ENCODE data around the gene SRMS. TPM values are rescaled to one million over a fixed set of nuclear protein-coding genes. Genes with fewer than 3 reads are reported as not detected.

The SRMS gene
- total RNA-seq, 1 donor from 2014 or later = not detected

DNA sequence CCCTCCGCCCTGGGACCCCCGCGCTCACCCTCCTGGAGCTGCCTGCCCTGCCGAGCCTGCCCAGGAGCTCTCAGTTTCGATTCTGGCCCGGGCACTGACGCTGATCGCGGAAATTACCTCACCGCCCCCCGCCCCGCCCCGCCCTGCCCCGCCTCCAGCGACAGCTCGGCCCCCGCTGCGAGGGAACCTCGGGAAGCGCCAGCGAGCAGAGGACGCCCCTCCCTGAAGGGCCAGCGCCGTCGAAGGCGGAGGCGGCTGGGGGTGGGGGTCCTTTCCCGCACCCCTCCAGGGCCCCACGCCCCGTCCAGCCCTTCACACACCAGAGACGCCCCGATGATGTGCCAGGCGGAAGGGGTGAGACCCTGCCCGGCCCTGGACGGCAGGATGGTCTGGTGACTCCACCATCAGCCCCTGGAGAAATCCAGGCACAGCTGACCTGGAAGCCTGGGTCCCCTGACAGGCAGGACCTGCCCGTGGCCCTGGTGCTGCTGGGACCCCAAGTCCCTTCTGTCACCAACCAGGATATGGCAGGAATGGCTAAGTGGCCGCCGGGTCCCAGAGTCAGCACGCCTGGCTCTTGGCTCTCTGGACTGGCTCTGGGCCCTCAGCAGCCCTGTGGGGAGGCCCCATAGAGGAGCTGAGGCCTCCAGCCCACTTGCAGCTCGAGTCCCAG is 26.7 kb upstream of the SRMS start, which contains the start of gene HELZ2:
Gene HELZ2 (minus strand): TSS at position 84 of the 673 bp plus-strand sequence. CDS start 1,854 bp downstream, outside the sequence.
- no peaks in the 10 kb centered on the region for H3K36me3 Mint-ChIP-seq
- Histone ChIP-seq H3K4me1 (no peaks in the 10 kb centered on the region), H3K4me3 (peak within 1 kb of the TSS; percentile 73), H3K36me3 (no peaks in the 10 kb centered on the region), H3K9me3 (ENCODE audit: low read depth) (no peaks in the 10 kb centered on the region), H3K79me2 (ENCODE audit: low read depth) (no peaks in the 10 kb centered on the region), H4K20me1 (ENCODE audit: low read depth) (no peaks in the 10 kb centered on the region), H3K27me3 (peaks cover 9% of the 10 kb centered on the region), H3K27ac (no peak within 1 kb of the TSS), H2AFZ (replicated peaks) (peak within 1 kb of the TSS; percentile 48), H3K9ac (peak within 1 kb of the TSS; percentile 68), H3F3A (ENCODE audit: low read depth) (peaks cover 7% of the 10 kb centered on the region), H3K4me2 (peak within 1 kb of the TSS; percentile 99)
- H3K27me3 Mint-ChIP-seq (ENCODE audit: insufficient read depth, low read depth) = peaks cover 7% of the 10 kb centered on the region
- no peak within 1 kb of the TSS for H3K27ac Mint-ChIP-seq
- TF ChIP-seq EZH2 (IDR thresholded peaks at IDR 0.05) (no peak), EZH2phosphoT487 (IDR thresholded peaks at IDR 0.05) (no peak)
- TF ChIP-seq, protein P1, sequence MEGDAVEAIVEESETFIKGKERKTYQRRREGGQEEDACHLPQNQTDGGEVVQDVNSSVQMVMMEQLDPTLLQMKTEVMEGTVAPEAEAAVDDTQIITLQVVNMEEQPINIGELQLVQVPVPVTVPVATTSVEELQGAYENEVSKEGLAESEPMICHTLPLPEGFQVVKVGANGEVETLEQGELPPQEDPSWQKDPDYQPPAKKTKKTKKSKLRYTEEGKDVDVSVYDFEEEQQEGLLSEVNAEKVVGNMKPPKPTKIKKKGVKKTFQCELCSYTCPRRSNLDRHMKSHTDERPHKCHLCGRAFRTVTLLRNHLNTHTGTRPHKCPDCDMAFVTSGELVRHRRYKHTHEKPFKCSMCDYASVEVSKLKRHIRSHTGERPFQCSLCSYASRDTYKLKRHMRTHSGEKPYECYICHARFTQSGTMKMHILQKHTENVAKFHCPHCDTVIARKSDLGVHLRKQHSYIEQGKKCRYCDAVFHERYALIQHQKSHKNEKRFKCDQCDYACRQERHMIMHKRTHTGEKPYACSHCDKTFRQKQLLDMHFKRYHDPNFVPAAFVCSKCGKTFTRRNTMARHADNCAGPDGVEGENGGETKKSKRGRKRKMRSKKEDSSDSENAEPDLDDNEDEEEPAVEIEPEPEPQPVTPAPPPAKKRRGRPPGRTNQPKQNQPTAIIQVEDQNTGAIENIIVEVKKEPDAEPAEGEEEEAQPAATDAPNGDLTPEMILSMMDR (IDR thresholded peaks at IDR 0.05) = no peak
- no peaks in the 10 kb centered on the region for H3K9me3 Mint-ChIP-seq
- DNase-seq (ENCODE audit: low spot score) = peak; percentile 84
- peaks cover 8% of the 10 kb centered on the region for H3K4me1 Mint-ChIP-seq
- H3K4me3 Mint-ChIP-seq = peak within 1 kb of the TSS; percentile 83

DNA sequence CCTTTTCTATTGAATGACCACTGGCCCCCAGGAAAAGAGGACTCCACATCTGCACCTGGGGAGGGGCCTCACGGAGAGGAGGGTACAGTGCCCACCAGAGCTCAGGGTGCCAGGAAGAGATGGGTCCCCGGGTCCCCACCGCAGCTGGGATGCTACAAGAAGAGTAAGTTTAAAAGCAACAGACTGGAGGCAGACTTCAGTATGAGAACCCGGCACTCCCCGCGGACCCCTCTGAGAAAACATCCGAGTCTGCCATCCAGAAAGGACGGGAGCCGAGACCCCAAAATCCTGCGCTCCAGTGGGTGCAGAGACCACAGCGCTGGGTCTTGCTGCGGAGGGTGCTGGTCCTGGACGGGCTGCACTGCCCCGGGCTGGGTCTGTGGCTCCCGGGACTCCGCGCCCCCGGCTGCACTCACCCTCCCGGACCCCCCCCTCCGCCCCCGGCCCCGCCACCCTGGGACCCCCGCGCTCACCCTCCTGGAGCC is 26.1 kb upstream of the SRMS start:
- TF ChIP-seq EZH2phosphoT487 (IDR thresholded peaks at IDR 0.05) (no peak), EZH2 (IDR thresholded peaks at IDR 0.05) (no peak)
- TF ChIP-seq, protein P1 (IDR thresholded peaks at IDR 0.05) = no peak
- H3K27ac ChIP-seq = no peak overlapping the region
- no peak for DNase-seq (ENCODE audit: low spot score)
- Mint-ChIP-seq H3K27me3 (ENCODE audit: insufficient read depth, low read depth) (peaks cover 10% of the 10 kb centered on the region), H3K36me3 (no peaks in the 10 kb centered on the region), H3K4me3 (peak overlapping the region; percentile 83), H3K4me1 (peaks cover 6% of the 10 kb centered on the region), H3K9me3 (no peaks in the 10 kb centered on the region), H3K27ac (no peak overlapping the region)
- peaks cover 7% of the 10 kb centered on the region for H3F3A ChIP-seq (ENCODE audit: low read depth)
- peaks cover 9% of the 10 kb centered on the region for H3K27me3 ChIP-seq
- no peak overlapping the region for H2AFZ ChIP-seq (replicated peaks)
- H3K79me2 ChIP-seq (ENCODE audit: low read depth) = no peaks in the 10 kb centered on the region
- H3K4me2 ChIP-seq = peak overlapping the region; percentile 99
- H3K4me1 ChIP-seq = no peaks in the 10 kb centered on the region
- H3K4me3 ChIP-seq = peak overlapping the region; percentile 73
- H3K9ac ChIP-seq = peak overlapping the region; percentile 68
- H3K9me3 ChIP-seq (ENCODE audit: low read depth) = no peaks in the 10 kb centered on the region
- no peaks in the 10 kb centered on the region for H4K20me1 ChIP-seq (ENCODE audit: low read depth)
- H3K36me3 ChIP-seq = no peaks in the 10 kb centered on the region

DNA sequence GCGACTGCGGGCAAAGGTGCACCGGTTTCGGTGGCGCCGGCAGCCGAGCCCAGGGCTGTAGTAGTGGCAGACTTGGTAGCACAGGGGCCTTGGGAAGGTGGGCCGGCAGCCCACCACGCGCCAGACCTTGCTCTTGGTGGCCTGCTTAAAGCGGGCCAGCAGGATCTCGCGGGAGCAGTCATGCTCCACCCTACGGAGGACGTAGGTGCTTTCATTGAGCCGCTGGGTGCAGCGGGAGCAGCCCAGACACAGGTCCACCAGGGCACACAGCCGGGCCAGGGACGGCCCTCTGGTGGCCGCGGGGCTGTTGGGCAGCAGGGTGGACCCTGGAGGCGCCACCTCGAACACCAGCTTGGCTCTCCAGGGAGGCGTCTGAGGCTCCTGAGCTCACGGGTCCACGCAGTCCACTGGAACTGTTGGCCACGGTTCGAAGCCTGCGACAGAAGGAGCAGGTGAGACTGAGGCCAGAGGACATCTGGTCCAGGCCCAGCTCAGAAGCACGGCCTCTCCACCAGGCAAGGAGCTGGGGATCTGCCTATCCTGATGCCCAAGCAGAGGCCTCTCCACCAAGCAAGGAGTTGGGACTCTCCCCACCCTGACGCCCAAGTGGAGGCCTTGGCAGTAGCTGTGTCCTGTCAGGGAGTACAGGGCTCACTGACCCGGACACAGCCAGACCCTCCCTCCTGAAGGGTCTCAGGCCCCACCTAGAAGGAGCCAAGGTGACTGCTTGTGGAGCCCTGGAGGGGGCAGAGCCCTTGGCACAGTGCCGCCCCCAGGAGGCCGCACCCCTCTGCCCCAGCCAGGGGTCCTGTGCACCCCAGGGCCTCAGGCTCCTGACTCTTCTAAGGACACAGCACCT is 25.5 kb upstream of the SRMS start:
- peaks cover 7% of the 10 kb centered on the region for H3F3A ChIP-seq (ENCODE audit: low read depth)
- H3K27ac ChIP-seq = no peak overlapping the region
- H3K4me3 ChIP-seq = peak overlapping the region; percentile 73
- H3K4me1 Mint-ChIP-seq = peaks cover 6% of the 10 kb centered on the region
- no peak for TF ChIP-seq EZH2phosphoT487 (IDR thresholded peaks at IDR 0.05)
- TF ChIP-seq, protein P1 (IDR thresholded peaks at IDR 0.05) = peak; percentile 24
- no peaks in the 10 kb centered on the region for H3K36me3 ChIP-seq
- no peaks in the 10 kb centered on the region for H4K20me1 ChIP-seq (ENCODE audit: low read depth)
- H3K36me3 Mint-ChIP-seq = no peaks in the 10 kb centered on the region
- no peak overlapping the region for H3K27ac Mint-ChIP-seq
- H3K4me3 Mint-ChIP-seq = peak overlapping the region; percentile 83
- no peak overlapping the region for H2AFZ ChIP-seq (replicated peaks)
- H3K27me3 ChIP-seq = peaks cover 9% of the 10 kb centered on the region
- H3K27me3 Mint-ChIP-seq (ENCODE audit: insufficient read depth, low read depth) = peaks cover 10% of the 10 kb centered on the region
- no peaks in the 10 kb centered on the region for H3K9me3 ChIP-seq (ENCODE audit: low read depth)
- peak overlapping the region; percentile 99 for H3K4me2 ChIP-seq
- H3K9ac ChIP-seq = peak overlapping the region; percentile 68
- H3K79me2 ChIP-seq (ENCODE audit: low read depth) = no peaks in the 10 kb centered on the region
- no peaks in the 10 kb centered on the region for H3K9me3 Mint-ChIP-seq
- H3K4me1 ChIP-seq = no peaks in the 10 kb centered on the region
- peak; percentile 45 for DNase-seq (ENCODE audit: low spot score)

All from neural progenitor cell (in vitro differentiated cells).